PC-3 (cell line): ENCODE data around the gene STAM.

Experiments
- CTCF ChIP-seq: fragments of 300-600 bp; sonication (generic); conservative IDR thresholded peaks from 2 replicates; pipeline ENCODE4 v1.5.1; 2017; ENCODE audit warnings: antibody characterized with exemption, low read depth, mild to moderate bottlenecking, low read length
- EZH2 ChIP-seq: fragments of 300-600 bp; sonication (generic); IDR thresholded peaks from one replicate; pipeline ENCODE4 v1.6.1; 2017; ENCODE audit warnings: antibody characterized with exemption, mild to moderate bottlenecking, low read length; ENCODE audit not compliant: unreplicated experiment
- EZH2phosphoT487 ChIP-seq: fragments of 300-600 bp; sonication (generic); IDR thresholded peaks from 2 replicates; pipeline ENCODE4 v1.6.1; 2018; ENCODE audit warnings: mild to moderate bottlenecking, antibody characterized with exemption, low read length, borderline replicate concordance

GRCh38 chr10:17626656-17627055, 17.3 kb upstream of the STAM start:
- TF ChIP-seq CTCF (no peak), EZH2 (no peak), EZH2phosphoT487 (no peak)
